Measurements from ENCODE around the gene IP6K2. TPM values are rescaled to one million over a fixed set of nuclear protein-coding genes. Genes with fewer than 3 reads are reported as not detected.

IP6K2 gene
- total and polyA plus RNA-seq, 2 of the 13 experiments (the other 11 are each of a cell fraction or from before 2014, with no cell fraction given), result 85.5 to 112 TPM

GRCh38 chr3:48664929-48665328 lies 52.1 kb downstream of the IP6K2 start (continued):
- TF ChIP-seq IKZF1 (IDR thresholded peaks at IDR 0.05) (no peak), CEBPB (IDR thresholded peaks at IDR 0.05; ENCODE audit: borderline replicate concordance, low read depth, low read length) (no peak), TBX2 (CRISPR knock-in tag; IDR thresholded peaks at IDR 0.05; ENCODE audit: borderline replicate concordance) (no peak), MLX (CRISPR knock-in tag; IDR thresholded peaks at IDR 0.05) (no peak)

GRCh38 chr3:48664313-48664644 lies 52.7 kb downstream of the IP6K2 start:
- intact Hi-C loops (cut with micrococcal nuclease; ENCODE audit: unreplicated experiment) (no loop called here), in situ Hi-C loops (cut with HindIII; ENCODE audit: extremely low pct_ligation_motif_present, low pct_unique_long_range_greater_than_20kb) (no loop called here)
- ChIA-PET CTCF (ENCODE audit: low intra/inter-chr PET ratio, low total read pairs) (interaction anchor here (1.6 kb wide), 1 partner anchor 22 kb away, joined by 4 read pairs; the partner anchor contains the start of gene NCKIPSD), POLR2A (interaction anchor here (1.3 to 4.0 kb wide), 6 partner anchors 12 to 191 kb away, joined by 3 to 40 read pairs (median 9); partner anchors contain the start of genes NCKIPSD, PFKFB4, SLC26A6 and TMEM89)
- no TSS peak for BruUV-seq (replicated peaks)
- no peak for FAIRE-seq
- ATAC-seq, result no peak
- no peak for DNase-seq (ENCODE audit: low spot score)
- peak overlapping the region in 1 of 3 experiments; percentile 77; a peak in 1 of 6 replicates for H3K4me3 ChIP-seq (replicated peaks in 1 of 3; ENCODE audit: insufficient read depth in 1 of 3, low read depth in 2 of 3, low read length in 3 of 3)
- WGBS (ENCODE audit: low lambda C conversion rate), result 51% methylated on average over 10 of the region's 11 CpGs
- TF ChIP-seq ZNF747 (CRISPR knock-in tag; IDR thresholded peaks at IDR 0.05; ENCODE audit: borderline replicate concordance), result 0 out of 2 replicates have a peak, but pooled peaks have one; percentile 19
- no peak for TF ChIP-seq KDM3A (CRISPR knock-in tag; IDR thresholded peaks at IDR 0.05; ENCODE audit: low read depth)
- TF ChIP-seq ZEB1 (IDR thresholded peaks at IDR 0.05; ENCODE audit: insufficient replicate concordance, low read depth), result peak; percentile 14
- TF ChIP-seq ZNF569 (CRISPR knock-in tag; IDR thresholded peaks at IDR 0.05; ENCODE audit: borderline replicate concordance), result 0 out of 2 replicates have a peak, but pooled peaks have one; percentile 42
- TF ChIP-seq ZNF891 (CRISPR knock-in tag; IDR thresholded peaks at IDR 0.05), result peak; percentile 10; the same call in 1 of the 2 replicates
- TF ChIP-seq RBM22 (optimal IDR thresholded peaks at IDR 0.05; ENCODE audit: low read length), result peak; percentile 12
- peak overlapping the region; percentile 96 for H3K27ac ChIP-seq (ENCODE audit: extremely low read length, insufficient read depth, low read length)
- peaks cover 6% of the 10 kb centered on the region; the same call in 1 of the 2 replicates for H4K20me1 ChIP-seq (ENCODE audit: insufficient read depth, low read length)
- H3K4me2 ChIP-seq (ENCODE audit: low read depth, low read length), result peak overlapping the region; percentile 54
- H3K36me3 ChIP-seq (replicated peaks in 1 of 2; ENCODE audit: control insufficient read depth in 1 of 2, insufficient read depth in 2 of 2, low read length in 2 of 2), result peaks cover 0 to 1% of the 10 kb centered on the region in 2 experiments; a peak in 2 of 5 replicates
- no peaks in the 10 kb centered on the region for H3K79me2 ChIP-seq (ENCODE audit: insufficient read depth, low read length)
- peaks cover 21% of the 10 kb centered on the region for H3K4me1 ChIP-seq (ENCODE audit: insufficient read depth, low read length)
- H3K27me3 ChIP-seq (ENCODE audit: control insufficient read depth in 1 of 2, insufficient read depth in 2 of 2, low read length in 2 of 2), result no peaks in the 10 kb centered on the region
- peak overlapping the region; percentile 94 for H3K9ac ChIP-seq (ENCODE audit: insufficient read depth, low read depth, low read length)
- no peaks in the 10 kb centered on the region for H3K9me3 ChIP-seq (ENCODE audit: low read length)
- no peak overlapping the region for H2AFZ ChIP-seq (ENCODE audit: low read length)

Measured in HepG2 (cell line).